ENCODE data around the gene PDCD1LG2. TPM values are rescaled to one million over a fixed set of nuclear protein-coding genes. Genes with fewer than 3 reads are reported as not detected.
"Not testable (repeated sequence)": the region's sequence is repeated elsewhere in the genome, so short reads cannot be mapped to it uniquely, and the experiment has no call there.

Gene PDCD1LG2
- total RNA-seq, 1 donor from 2014 or later = 20.4 TPM

DNA sequence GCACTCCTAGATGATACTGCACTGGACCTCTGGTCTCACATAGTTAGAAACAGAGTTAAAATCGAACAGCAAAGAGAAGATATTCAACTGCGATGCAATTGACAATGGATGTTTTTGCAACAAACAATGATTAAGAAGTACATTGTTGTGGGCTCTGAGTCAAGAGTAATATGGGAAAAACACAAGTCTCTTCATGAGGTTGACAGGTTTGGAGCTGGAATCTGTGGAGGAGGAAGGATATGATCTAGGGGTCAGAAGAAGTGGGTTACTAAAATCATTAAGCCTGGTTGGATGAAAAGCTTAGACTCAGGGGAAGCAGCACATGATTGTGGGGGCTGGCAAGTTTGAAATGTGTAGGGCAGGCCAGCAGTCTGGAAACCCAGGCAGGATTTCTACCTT, 53.1 kb downstream of the PDCD1LG2 start:
- DNase-seq (ENCODE audit: extremely low read depth, low read depth, low spot score) = no peak

DNA sequence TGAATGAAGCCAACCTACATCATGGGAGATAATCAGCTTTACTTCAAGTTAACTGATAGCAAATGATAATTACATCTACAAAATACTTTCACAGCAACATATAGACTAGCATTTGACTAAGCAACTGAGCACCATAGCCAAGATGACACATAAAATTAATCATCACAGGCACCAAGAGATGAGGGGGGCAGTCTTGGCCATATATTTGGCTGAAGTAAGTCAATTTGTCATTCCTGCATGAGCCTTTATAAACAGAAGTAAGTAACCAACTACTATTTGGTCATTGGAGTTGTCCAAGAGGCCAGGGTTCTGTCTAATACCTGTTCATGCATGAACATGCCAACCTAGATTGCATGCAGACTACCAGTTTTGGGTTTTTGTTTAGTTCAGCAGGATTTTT, 53.6 kb downstream of the PDCD1LG2 start:
- no peak for DNase-seq (ENCODE audit: extremely low read depth, low read depth, low spot score)

DNA sequence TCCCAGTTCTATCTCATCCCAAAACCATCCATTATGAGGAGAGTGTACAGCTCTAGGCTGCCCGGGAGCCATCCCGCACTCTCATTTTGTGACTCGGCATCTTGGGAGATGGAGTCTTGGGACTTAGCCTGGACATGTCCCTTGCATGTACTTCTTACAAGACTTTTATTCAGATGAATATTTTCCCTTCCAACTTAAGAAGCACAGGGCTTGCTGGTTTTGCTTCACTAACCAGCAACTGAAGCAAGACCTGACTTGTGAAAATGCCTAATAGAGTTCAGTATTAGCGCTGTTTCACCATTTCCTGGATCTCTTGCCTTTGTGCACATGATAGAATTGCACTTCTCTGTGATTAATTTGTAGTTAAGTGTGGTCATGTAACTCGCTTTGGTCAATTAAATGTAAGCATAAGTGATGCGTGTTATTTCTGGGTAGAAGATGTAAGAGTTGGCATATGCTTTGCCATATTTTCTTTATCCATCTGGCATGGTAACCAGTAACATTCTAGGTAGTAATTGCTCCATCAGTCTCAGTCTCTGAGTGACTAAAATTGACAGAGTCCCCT, 55.8 kb downstream of the PDCD1LG2 start:
- DNase-seq (ENCODE audit: extremely low read depth, low read depth, low spot score) = no peak

DNA sequence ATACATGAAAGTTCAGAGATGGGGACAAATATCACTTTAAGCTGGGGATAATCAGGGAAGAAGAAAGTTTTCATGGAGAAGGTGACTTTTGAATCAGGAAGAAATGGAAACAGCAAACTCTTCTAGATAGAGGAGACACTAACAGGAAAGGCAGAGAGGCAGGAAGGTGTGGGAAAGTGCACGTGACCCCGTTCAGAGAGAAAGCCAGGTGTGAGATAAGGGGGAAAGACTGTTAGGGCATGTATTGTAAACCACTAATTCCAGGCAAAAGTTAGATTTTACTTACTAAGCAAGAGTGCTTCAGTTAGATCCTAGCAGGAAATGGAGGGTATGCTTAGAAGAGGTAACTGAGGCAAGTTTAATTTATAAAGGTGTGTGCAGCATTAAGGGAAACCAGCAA, 58.5 kb downstream of the PDCD1LG2 start:
- DNase-seq (ENCODE audit: extremely low read depth, low read depth, low spot score) = no peak

DNA sequence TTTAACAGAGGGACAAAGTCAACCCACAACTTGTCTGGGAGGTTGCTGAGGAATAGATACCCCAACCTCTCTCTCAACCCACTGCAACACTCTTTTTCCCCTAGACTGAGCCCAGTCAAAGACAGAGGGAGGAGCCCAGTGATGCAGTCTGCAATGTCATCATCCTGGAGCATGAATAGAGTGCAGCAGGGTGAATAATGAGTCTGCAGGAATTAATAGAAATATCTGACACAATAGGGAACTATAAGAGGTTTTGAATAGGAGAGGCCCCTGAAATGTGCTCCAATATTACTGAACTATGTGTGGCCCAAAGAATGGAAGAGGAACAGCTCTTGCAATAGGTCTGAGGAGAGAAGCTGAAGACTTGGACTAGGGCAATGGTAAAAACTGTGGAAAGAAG, 59.1 kb downstream of the PDCD1LG2 start:
- DNase-seq (ENCODE audit: extremely low read depth, low read depth, low spot score) = no peak

DNA sequence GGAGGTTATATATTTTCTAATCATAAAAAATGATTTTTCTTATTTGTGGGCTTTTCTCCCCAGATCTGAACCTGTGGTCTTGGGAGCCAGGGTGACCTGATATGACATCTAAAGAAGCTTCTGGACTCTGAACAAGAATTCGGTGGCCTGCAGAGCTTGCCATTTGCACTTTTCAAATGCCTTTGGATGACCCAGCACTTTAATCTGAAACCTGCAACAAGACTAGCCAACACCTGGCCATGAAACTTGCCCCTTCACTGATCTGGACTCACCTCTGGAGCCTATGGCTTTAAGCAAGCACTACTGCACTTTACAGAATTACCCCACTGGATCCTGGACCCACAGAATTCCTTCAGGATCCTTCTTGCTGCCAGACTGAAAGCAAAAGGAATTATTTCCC, 59.6 kb downstream of the PDCD1LG2 start:
- DNase-seq (ENCODE audit: extremely low read depth, low read depth, low spot score) = no peak

DNA sequence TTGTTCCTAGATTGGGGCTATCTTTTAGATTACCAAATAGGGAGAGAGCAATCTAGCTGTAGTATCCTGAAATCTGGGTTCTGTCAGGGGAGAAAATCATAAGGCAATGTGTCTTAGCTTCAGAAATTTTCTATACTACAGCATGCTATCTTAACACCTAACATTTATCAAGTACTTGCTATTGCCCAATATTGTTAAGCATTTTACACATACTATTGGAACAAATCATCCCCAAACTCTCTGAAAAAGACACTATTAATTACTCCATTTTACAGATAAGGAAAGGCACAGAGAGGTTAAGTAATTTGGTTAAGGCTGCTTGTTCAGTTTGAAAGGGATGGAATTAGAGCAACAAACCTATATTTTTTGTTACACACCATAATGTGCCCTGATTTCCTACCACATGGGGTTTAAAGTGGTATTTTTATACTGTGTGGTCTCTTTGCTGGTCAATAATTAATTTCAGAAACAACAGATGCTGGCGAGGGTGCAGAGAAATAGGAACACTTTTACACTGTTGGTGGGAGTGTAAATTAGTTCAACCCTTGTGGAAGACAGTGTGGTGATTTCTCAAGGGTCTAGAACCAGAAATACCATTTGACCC, 61.4 kb downstream of the PDCD1LG2 start:
- DNase-seq (ENCODE audit: extremely low read depth, low read depth, low spot score) = no peak

DNA sequence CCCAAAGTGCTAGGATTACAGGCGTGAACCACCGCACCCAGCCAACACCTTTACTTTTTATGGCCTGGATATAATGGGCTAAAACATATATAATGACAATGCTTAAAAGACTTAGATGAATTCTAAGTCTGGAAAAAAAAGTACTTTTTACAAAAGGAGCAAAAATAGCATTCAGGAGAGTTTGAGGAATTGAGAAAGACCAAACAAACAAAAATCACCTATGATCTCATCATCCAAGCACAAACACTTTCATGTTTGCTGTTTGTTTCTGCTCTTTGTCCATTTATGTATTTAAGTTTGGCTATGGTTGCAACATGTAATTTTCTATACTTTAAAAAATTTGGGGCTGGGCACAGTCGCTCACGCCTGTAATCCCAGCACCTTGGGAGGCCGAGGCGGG, 63.8 kb downstream of the PDCD1LG2 start:
- no peak for DNase-seq (ENCODE audit: extremely low read depth, low read depth, low spot score)

DNA sequence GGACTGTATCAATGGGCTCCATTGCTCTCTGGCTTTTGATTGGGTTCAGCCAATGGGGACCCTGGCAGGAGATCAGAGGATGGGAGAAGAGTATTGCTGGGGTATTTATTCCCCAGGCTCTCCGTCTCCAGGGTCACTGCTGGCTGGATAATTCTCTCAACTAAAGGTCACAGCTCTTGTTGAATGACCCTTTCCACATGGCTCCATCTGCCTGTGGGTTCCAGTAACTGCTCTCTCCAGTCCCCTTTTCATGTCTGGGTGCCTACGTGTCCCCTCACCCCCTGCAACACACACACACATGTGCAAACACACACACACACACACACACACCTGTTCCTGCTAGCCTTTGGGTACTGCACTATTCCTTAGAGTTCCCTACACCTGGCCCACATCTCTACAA, 64.7 kb downstream of the PDCD1LG2 start:
- DNase-seq (ENCODE audit: extremely low read depth, low read depth, low spot score) = no peak

DNA sequence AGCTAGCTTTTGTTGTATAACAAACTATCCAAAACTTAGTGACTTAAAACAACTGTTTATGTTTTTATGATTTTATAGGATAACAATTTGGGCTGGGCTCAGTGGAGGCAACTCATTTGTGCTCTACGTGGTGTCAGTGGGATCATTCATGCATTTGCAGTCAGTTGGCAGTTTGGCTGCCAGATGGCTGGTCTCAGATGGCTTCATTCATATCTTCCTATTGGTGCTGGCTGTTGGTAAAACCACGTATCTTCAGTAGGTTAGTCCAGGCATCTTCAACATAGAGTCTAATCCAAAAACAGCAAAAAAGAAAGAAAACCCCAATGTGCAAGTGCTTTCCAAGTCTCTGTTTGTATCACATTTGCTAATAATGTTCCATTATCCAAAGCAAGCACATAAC, 66.9 kb downstream of the PDCD1LG2 start:
- no peak for DNase-seq (ENCODE audit: extremely low read depth, low read depth, low spot score)

DNA sequence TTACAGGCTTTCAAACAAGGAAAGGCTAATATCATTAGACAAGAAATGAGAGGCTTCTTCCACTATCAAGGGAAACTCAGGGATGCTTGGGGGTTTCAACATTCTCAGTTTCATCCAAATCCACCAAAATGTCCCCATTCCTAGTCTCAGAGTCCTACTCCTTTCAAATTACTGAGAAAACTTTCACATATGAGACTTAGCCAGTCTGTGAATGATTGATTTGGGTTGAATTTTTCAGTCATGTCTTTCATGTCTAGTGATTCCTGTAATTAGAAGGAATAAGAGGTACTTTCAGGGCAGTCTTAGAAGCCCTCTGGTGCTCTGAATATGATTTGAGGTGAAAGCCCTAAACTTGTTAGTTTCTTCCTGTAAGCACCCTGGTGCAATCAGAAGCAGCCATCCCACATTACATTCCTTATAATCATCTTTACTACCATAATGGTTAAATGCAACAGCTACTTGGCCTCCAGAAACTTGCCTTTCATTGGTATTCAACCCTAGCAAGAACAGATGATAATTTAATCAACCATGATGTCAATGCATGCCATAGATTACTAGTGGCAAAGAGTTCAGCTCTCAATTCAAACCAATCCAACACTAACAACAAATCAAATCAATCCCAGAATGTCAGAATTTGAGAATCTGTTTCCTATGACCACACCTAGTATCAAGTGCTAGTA, 67.8 kb downstream of the PDCD1LG2 start:
- DNase-seq (ENCODE audit: extremely low read depth, low read depth, low spot score) = no peak

DNA sequence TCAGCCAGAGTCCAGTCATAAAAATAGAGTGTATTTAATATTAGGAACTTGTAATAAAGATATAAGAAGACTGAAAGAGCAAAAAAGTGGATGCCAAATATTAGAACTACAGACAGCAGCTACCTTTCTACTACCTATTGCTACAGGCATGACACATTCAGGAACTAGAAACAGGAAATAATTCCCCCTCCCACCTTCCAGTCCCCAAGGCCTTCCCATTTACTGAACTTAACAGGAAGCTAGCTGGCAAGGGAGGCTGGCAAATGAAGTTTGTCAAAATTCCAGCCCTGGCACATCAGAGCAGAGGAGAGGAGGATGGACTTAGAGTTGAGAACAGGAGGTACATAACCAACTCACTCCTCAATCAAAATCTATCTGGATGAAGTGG, 68.4 kb downstream of the PDCD1LG2 start:
- no peak for DNase-seq (ENCODE audit: extremely low read depth, low read depth, low spot score)

DNA sequence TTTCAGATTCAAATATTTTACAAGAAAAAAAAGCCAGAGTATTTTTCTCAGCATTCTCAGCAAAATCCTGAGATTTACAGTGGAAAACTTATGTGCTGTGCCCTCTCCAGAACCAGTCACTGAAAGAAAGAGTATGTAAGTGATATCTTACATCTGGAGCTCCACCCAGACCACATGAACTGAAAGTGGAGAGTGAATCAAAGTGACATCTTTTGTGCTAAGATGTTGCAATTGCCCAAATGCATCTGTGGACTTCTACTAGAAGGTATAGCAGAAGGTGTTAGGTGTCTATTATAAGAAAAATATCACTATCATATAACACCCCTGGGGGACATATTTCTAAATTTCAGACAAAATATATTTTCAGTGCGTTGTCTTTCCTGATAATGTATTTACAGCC, 69.5 kb downstream of the PDCD1LG2 start:
- no peak for DNase-seq (ENCODE audit: extremely low read depth, low read depth, low spot score)

DNA sequence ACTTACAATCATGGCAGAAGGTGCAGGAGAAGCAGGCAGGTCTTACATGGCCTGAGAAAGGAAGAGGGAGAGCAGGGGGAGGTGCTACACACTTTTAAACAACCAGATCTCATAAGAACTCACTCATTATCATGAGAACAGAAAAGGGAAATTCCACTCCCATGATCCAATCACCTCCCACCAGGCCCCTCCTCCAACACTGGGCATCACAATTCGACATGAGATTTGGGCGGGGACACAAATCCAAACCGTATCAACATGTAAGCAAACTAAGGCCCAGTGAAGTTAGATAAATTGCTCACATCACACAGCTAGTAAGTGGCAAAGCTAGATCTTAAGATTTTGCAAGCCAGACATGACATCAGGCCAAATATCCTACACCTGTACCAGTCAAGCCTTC, 70.3 kb downstream of the PDCD1LG2 start:
- no peak for DNase-seq (ENCODE audit: extremely low read depth, low read depth, low spot score)

DNA sequence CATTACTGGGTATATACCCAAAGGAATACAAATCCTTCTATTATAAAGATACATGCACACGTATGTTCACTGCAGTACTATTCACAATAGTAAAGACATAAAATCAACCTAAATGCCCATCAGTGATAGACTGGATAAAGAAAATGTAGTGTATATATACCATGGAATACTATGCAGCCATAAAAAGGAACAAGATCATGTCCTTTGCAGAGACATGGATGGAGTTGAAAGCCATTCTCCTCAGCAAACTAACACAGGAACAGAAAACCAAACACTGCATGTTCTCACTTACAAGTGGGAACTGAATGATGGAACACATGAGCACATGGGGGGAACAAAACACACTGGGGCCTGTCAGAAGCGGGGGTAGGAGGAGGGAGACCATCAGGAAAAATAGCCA, 71.4 kb downstream of the PDCD1LG2 start:
- not testable (repeated sequence) for DNase-seq (ENCODE audit: extremely low read depth, low read depth, low spot score)

DNA sequence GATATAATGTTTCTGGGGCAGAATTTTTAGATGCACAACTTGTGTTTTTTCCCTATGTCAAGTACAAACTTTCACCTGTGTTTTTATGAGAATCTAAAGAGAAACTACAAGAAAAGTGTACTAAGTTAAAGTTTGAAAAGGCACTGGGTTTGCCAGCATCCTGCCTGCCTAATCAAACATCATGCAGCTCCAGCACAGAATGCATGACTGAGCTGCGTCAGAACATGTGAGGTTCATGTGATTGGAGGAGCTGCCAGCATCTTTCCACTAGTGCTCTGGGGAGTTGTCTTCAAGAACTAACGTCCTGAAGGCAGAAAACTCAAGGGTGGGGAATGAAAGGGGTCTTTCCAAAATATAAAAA, 72.5 kb downstream of the PDCD1LG2 start:
- no peak for DNase-seq (ENCODE audit: extremely low read depth, low read depth, low spot score)

DNA sequence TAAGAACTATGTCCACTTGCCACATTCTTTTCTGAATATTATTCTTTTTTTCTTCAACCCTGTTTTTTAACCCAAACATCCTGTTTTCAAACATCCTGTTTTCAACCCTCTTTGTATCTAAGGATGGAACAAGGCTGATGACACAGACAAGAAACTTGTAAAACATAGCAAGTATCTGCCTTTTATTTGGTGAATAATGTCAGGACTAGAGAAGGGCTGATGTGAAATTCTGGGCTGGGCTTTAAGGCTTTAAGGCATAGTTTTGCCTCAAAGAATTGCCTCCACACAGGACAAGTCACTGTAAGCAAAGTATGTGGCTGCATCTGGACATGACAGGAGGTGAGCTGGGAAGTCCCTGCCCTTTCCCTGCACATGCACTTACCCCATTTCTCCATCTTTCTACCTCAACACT, 76.1 kb downstream of the PDCD1LG2 start:
- no peak for DNase-seq (ENCODE audit: extremely low read depth, low read depth, low spot score)

DNA sequence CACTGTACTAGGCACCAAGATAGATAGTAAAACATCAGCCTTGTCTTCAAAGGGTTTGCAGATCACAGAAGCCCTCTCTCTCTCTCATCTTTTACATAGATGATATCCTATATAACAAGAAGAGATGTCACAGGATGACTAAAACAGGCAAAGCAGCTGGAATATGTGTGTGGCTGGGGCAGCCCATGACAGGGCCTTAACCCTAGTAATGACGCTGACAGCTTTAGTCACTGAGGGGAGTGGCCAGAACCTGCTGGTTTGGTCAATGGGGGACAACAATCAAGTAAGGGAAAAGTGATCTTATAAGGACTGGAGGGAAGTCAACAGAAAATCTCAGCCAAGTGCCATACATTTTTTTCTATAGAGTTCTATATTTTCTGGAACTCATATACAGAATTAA, 76.7 kb downstream of the PDCD1LG2 start:
- no peak for DNase-seq (ENCODE audit: extremely low read depth, low read depth, low spot score)

DNA sequence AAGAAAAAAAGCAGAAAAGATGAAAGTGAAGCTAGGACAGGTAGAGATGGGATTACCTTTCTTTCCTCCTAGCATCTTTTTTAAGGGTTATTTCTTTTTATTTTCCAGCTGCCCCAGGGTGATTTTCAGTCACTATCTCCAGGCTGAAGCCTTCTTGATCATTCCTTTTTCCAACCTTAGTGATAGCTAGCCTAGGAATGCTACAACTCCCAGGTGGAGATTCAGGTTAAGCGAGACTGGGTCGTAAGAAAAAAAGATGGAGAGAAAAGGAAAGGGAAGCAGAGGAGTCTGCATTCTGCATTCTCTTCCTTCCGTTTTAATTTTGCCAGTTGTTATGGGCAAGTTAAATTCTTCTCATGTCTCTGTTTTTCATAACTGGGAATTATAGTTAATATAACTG, 81.9 kb downstream of the PDCD1LG2 start:
- no peak for DNase-seq (ENCODE audit: extremely low read depth, low read depth, low spot score)

DNA sequence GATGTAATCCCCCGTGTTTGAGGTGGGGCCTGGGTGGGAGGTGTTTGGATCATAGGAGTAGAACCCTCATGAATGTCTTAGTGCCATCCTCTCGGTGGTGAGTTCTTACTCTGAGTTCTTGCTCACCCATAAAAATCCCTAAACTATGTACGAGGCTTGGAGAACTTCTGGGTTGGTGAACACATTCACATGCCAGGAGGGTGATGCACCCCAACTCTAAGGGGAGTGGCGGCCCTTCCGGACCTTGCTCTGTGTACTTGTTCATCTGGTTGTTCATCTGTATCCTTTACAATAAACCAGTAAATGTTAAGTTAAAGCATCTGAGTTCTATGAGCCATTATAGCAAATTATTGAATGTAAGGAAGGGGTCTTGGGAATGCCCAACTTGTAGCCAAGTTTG, 82.6 kb downstream of the PDCD1LG2 start:
- DNase-seq (ENCODE audit: extremely low read depth, low read depth, low spot score) = no peak

DNA sequence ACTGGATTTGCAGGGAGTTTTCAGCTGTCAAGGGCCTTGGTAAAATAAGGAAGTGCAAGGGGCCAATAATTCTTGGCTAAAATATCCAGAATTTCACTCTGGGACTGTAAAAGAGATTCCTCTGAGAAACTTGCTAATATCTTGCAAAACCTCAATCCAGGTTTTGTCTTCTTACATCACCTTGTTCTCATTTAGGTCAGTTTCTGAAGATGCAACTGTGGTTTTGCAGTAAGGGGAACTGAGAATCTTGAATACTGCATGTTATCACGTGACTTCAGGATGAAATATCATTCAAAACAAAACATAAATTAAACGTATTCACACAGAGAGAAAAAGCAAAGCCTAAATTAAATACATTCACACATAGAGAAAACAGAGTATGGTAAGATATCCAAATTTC, 83.6 kb downstream of the PDCD1LG2 start:
- DNase-seq (ENCODE audit: extremely low read depth, low read depth, low spot score) = no peak

DNA sequence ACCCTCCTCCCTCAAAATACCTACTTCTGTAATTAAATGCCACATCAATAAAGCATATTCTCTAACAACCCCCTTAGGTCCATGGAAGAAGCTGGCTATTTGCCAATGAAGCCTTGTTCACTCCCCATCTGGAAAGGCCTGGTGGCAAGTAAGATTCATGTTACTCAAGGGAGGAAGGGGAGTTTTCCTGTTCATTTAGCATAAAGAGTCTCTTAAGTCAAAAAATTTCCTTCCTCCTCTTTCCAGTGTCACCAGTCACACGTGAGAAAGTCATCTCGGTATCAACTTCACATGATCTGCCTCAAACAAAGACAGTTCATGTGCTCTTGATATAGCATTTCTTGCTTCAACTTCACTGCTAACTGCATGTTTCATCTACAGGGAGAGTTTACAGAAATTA, 85.8 kb downstream of the PDCD1LG2 start:
- no peak for DNase-seq (ENCODE audit: extremely low read depth, low read depth, low spot score)

Measured in glomerular endothelial cell (primary cell).